HepG2 (cell line): ENCODE results near the gene CMIP. TPM values are rescaled to one million over a fixed set of nuclear protein-coding genes. Genes with fewer than 3 reads are reported as not detected.

Experiments
- ATAC-seq: fragments of 200-7000 bp; cut with Tn5 transposase; 3 replicates; pipeline ENCODE4 v1.9.1; 2020; ENCODE audit warnings: mild to moderate bottlenecking, moderate library complexity
- BruUV-seq: library from RNA; stranded (reverse); fragments of 400-500 nt; replicated peaks from 2 replicates; lab custom pipeline; 2021; lab: Mats Ljungman, UMichigan
- CTCF ChIA-PET: fragments of 300-600 bp; formaldehyde crosslinking; extraction: SDS; loops from one replicate; lab custom pipeline; 2021; ENCODE audit warnings: low total read pairs, inconsistent platforms, low intra/inter-chr PET ratio; lab: Yijun Ruan, JAX
- POLR2A ChIA-PET: fragments of 350-600 bp; sonication (Branson Sonifier 250); formaldehyde crosslinking; loops from one replicate; lab custom pipeline; 2020; ENCODE audit warnings: antibody characterized with exemption, inconsistent platforms; lab: Yijun Ruan, JAX
- DNase-seq: peaks from one replicate; pipeline ENCODE4 v3.0.0-alpha.2; 2015; ENCODE audit warnings: low spot score
- FAIRE-seq: peaks from 3 replicates; lab custom pipeline; 2011; peaks lifted over from hg19 to GRCh38; lab: Jason Lieb, UNC
- H2AFZ ChIP-seq: one replicate; pipeline ENCODE4 v1.6.1; 2011; ENCODE audit warnings: low read length, inconsistent platforms
- H3K27ac ChIP-seq: fragments of 300-600 bp; 3 replicates; pipeline ENCODE4 v1.8.0; 2011; ENCODE audit warnings: mixed run types, mild to moderate bottlenecking, mixed read lengths, low read length, inconsistent platforms; ENCODE audit not compliant: insufficient read depth; ENCODE audit errors: extremely low read length
- H3K27me3 ChIP-seq, 2 experiments: fragments of 200-600 bp in 1 of 2; 2 replicates in 1 of 2; 3 replicates in 1 of 2; pipeline versions ENCODE4 v1.6.0 to v1.8.0; 2011; ENCODE audit warnings: low read length in 2 of 2, mild to moderate bottlenecking in 2 of 2, moderate library complexity in 2 of 2, inconsistent platforms in 1 of 2; ENCODE audit not compliant: insufficient read depth in 2 of 2, control insufficient read depth in 1 of 2
- H3K36me3 ChIP-seq, 2 experiments: fragments of 200-600 bp in 1 of 2; replicated peaks in 1 of 2; 2 replicates in 1 of 2; 3 replicates in 1 of 2; pipeline versions ENCODE4 v1.5.1 to v1.8.0; 2011; ENCODE audit warnings: low read length in 2 of 2, inconsistent platforms in 1 of 2; ENCODE audit not compliant: insufficient read depth in 2 of 2, control insufficient read depth in 1 of 2
- H3K4me1 ChIP-seq: 2 replicates; pipeline ENCODE4 v1.5.1; 2012; ENCODE audit warnings: low read length, inconsistent platforms; ENCODE audit not compliant: insufficient read depth
- H3K4me2 ChIP-seq: 2 replicates; pipeline ENCODE4 v1.6.0; 2011; ENCODE audit warnings: low read depth, low read length, inconsistent platforms
- H3K4me3 ChIP-seq, 3 experiments: fragments of 200-600 bp in 1 of 3; sonication (generic), shearing (Covaris generic) in 1 of 3; replicated peaks in 1 of 3; 2 replicates each; pipeline ENCODE4 v1.5.1; 2011 to 2016; ENCODE audit warnings: low read length in 3 of 3, inconsistent platforms in 2 of 3, low read depth in 2 of 3, mild to moderate bottlenecking in 2 of 3, control low read depth in 1 of 3, mixed read lengths in 1 of 3; ENCODE audit not compliant: insufficient read depth in 1 of 3
- H3K79me2 ChIP-seq: one replicate; pipeline ENCODE4 v1.6.1; 2011; ENCODE audit warnings: low read length, inconsistent platforms; ENCODE audit not compliant: insufficient read depth
- H3K9ac ChIP-seq: 2 replicates; pipeline ENCODE4 v1.6.0; 2011; ENCODE audit warnings: mild to moderate bottlenecking, low read depth, low read length, inconsistent platforms; ENCODE audit not compliant: insufficient read depth
- H3K9me3 ChIP-seq: 2 replicates; pipeline ENCODE4 v1.5.1; 2012; ENCODE audit warnings: mild to moderate bottlenecking, low read length
- H4K20me1 ChIP-seq: 2 replicates; pipeline ENCODE4 v1.6.0; 2011; ENCODE audit warnings: inconsistent platforms, mild to moderate bottlenecking, low read length, moderate library complexity; ENCODE audit not compliant: insufficient read depth
- AGO2 ChIP-seq: fragments of 200-400 bp; formaldehyde crosslinking; optimal IDR thresholded peaks from 2 replicates; pipeline ENCODE3; 2017; ENCODE audit warnings: mild to moderate bottlenecking, low read depth, low read length, moderate library complexity
- ARID3A ChIP-seq: IDR thresholded peaks from 2 replicates; pipeline ENCODE4 v1.6.1; 2012; ENCODE audit warnings: low read depth, low read length, improper control_type of control experiment
- HNRNPUL1 ChIP-seq: fragments of 200-400 bp; formaldehyde crosslinking; IDR thresholded peaks from 2 replicates; pipeline ENCODE4 v1.6.1; 2017; ENCODE audit warnings: low read depth, mild to moderate bottlenecking, low read length, moderate library complexity
- MTF2 ChIP-seq: sonication (generic); formaldehyde crosslinking; IDR thresholded peaks from 2 replicates; pipeline ENCODE4 v1.5.0; 2020; ENCODE audit warnings: missing genetic modification reagents, borderline replicate concordance
- RBM22 ChIP-seq: fragments of 200-400 bp; formaldehyde crosslinking; optimal IDR thresholded peaks from 2 replicates; pipeline ENCODE3; 2017; ENCODE audit warnings: mild to moderate bottlenecking, low read length, moderate library complexity
- TOE1 ChIP-seq: sonication (generic); formaldehyde crosslinking; IDR thresholded peaks from 2 replicates; pipeline ENCODE4 v1.4.0; 2020; ENCODE audit warnings: mild to moderate bottlenecking, missing genetic modification reagents
- ZMYM3 ChIP-seq: sonication (generic); formaldehyde crosslinking; IDR thresholded peaks from 2 replicates; pipeline ENCODE4 v1.5.1; 2020; ENCODE audit warnings: mild to moderate bottlenecking, missing genetic modification reagents
- ZNF543 ChIP-seq: sonication (generic); formaldehyde crosslinking; IDR thresholded peaks from 2 replicates; pipeline ENCODE4 v1.4.0; 2020; ENCODE audit warnings: mild to moderate bottlenecking, missing genetic modification reagents
- ZNF589 ChIP-seq: sonication (generic); formaldehyde crosslinking; conservative IDR thresholded peaks from 2 replicates; pipeline ENCODE4 v1.8.0; 2022; ENCODE audit warnings: mild to moderate bottlenecking, moderate library complexity, missing genetic modification reagents
- ZNF768 ChIP-seq: sonication (generic); formaldehyde crosslinking; IDR thresholded peaks from 2 replicates; pipeline ENCODE4 v1.4.0; 2020; ENCODE audit warnings: missing genetic modification reagents
- WGBS: methylation state at CpG from one replicate; pipeline ENCODE4 v1.1.6; 2017; ENCODE audit warnings: low lambda C conversion rate; 5-methylcytosine and 5-hydroxymethylcytosine counted together
- in situ Hi-C: cut with HindIII; loops from 2 replicates; pipeline ENCODE4 v1.10.0; 2017; ENCODE audit warnings: low pct_unique_long_range_greater_than_20kb; ENCODE audit not compliant: extremely low pct_ligation_motif_present
- intact Hi-C: fragments of 100-400 bp; cut with micrococcal nuclease; formaldehyde crosslinking; loops from one replicate; pipeline ENCODE4 v1.10.0; 2022; ENCODE audit not compliant: unreplicated experiment
- polyA plus RNA-seq, 8 experiments: library from polyadenylated mRNA; depleted of rRNA in 3 of 8; stranded (reverse) in 7 of 8; unstranded in 1 of 8; fragments of >200 nt; fragmentation: Illumina TruSeq in 4 of 8; extraction: Trizol in 4 of 8; gene quantifications; 2 replicates each; pipeline versions ENCODE4 v1.2.1 to v1.2.3, GENCODE V29; 2011 to 2016; ENCODE audit warnings: low read depth in 4 of 8, missing spikeins in 1 of 8, mixed read lengths in 1 of 8; ENCODE audit not compliant: insufficient read depth in 1 of 8
- total RNA-seq, 5 experiments: library from RNA; depleted of rRNA; stranded (reverse); fragments of >200 nt; fragmentation: Illumina TruSeq; extraction: Trizol; gene quantifications; 2 replicates each; pipeline ENCODE4 v1.2.3, GENCODE V29; 2016; ENCODE audit warnings: low read depth in 1 of 5
- TF ChIP-seq, protein P1 (sequence below): IDR thresholded peaks from 2 replicates; pipeline ENCODE4 v1.6.1; 2016; ENCODE audit warnings: mild to moderate bottlenecking, missing biosample characterization, missing genetic modification reagents

Gene CMIP
- total and polyA plus RNA-seq, 2 of the 13 experiments (the other 11 are each of a cell fraction or from before 2014, with no cell fraction given), result 10.9 to 18.1 TPM

GRCh38 chr16:81684242-81684837 is 239.7 kb downstream of the CMIP start:
- Histone ChIP-seq H3K27ac (no peak overlapping the region), H3K4me3 (no peak overlapping the region), H3K79me2 (peaks cover 7% of the 10 kb centered on the region), H3K27me3 (no peaks in the 10 kb centered on the region), H3K36me3 (peaks cover 44 to 79% of the 10 kb centered on the region in 2 experiments), H3K9ac (no peak overlapping the region), H3K4me1 (no peaks in the 10 kb centered on the region), H4K20me1 (peaks cover 46% of the 10 kb centered on the region; the same call in 1 of the 2 replicates), H3K4me2 (no peak overlapping the region), H2AFZ (no peak overlapping the region), H3K9me3 (no peaks in the 10 kb centered on the region)
- ChIA-PET POLR2A (no interaction called here), CTCF (no interaction called here)
- no peak for DNase-seq
- no peak for FAIRE-seq
- intact Hi-C loops (no loop called here), in situ Hi-C loops (no loop called here)
- TF ChIP-seq ZMYM3 (CRISPR knock-in tag), result peak; percentile 24; the same call in 1 of the 2 replicates
- peak; percentile 91 for TF ChIP-seq ZNF768 (CRISPR knock-in tag)
- peak; percentile 52 for TF ChIP-seq RBM22
- TF ChIP-seq MTF2 (CRISPR knock-in tag), result no peak
- WGBS, result 98% methylated on average over 6 of the region's 13 CpGs
- BruUV-seq, result no TSS peak
- ATAC-seq, result no peak

GRCh38 chr16:81684901-81685300 is 240.3 kb downstream of the CMIP start:
- in situ Hi-C loops, result no loop called here
- H3K27me3 ChIP-seq, result no peaks in the 10 kb centered on the region
- CTCF ChIA-PET, result no interaction called here
- intact Hi-C loops, result no loop called here
- no peak overlapping the region for H3K4me3 ChIP-seq
- no peak for DNase-seq
- no peaks in the 10 kb centered on the region for H3K4me1 ChIP-seq
- no peak overlapping the region for H3K9ac ChIP-seq
- no TSS peak for BruUV-seq
- FAIRE-seq, result no peak
- H2AFZ ChIP-seq, result no peak overlapping the region
- no peak overlapping the region for H3K4me2 ChIP-seq
- peak; percentile 7; the same call in 2 of the 3 replicates for ATAC-seq
- WGBS, result 93% methylated on average over 12 of the region's 12 CpGs
- TF ChIP-seq, protein P1, sequence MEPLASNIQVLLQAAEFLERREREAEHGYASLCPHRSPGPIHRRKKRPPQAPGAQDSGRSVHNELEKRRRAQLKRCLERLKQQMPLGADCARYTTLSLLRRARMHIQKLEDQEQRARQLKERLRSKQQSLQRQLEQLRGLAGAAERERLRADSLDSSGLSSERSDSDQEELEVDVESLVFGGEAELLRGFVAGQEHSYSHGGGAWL (CRISPR knock-in tag), result no peak
- TF ChIP-seq ZNF589 (CRISPR knock-in tag), result no peak
- TF ChIP-seq AGO2, result peak; percentile 44
- no peak for TF ChIP-seq TOE1
- TF ChIP-seq HNRNPUL1, result no peak
- TF ChIP-seq ARID3A, result no peak
- no peak for TF ChIP-seq ZNF543 (CRISPR knock-in tag)
- TF ChIP-seq, all 625 proteins: peak for 1
- Histone ChIP-seq H3K79me2 (peaks cover 7% of the 10 kb centered on the region), H3K9me3 (no peaks in the 10 kb centered on the region), H4K20me1 (peaks cover 46% of the 10 kb centered on the region; the same call in 1 of the 2 replicates), H3K27ac (no peak overlapping the region), H3K36me3 (peaks cover 39 to 73% of the 10 kb centered on the region in 2 experiments; a peak in 4 of 5 replicates)
- POLR2A ChIA-PET, result no interaction called here
